ENCODE data around the gene GNAQ. TPM values are rescaled to one million over a fixed set of nuclear protein-coding genes. Genes with fewer than 3 reads are reported as not detected.
"Not testable (repeated sequence)": the region's sequence is repeated elsewhere in the genome, so short reads cannot be mapped to it uniquely, and the experiment has no call there.

Gene GNAQ
- total and polyA plus RNA-seq, 2 of the 13 experiments (the other 11 are each of a cell fraction or from before 2014, with no cell fraction given) = 16.5 to 17.7 TPM

DNA sequence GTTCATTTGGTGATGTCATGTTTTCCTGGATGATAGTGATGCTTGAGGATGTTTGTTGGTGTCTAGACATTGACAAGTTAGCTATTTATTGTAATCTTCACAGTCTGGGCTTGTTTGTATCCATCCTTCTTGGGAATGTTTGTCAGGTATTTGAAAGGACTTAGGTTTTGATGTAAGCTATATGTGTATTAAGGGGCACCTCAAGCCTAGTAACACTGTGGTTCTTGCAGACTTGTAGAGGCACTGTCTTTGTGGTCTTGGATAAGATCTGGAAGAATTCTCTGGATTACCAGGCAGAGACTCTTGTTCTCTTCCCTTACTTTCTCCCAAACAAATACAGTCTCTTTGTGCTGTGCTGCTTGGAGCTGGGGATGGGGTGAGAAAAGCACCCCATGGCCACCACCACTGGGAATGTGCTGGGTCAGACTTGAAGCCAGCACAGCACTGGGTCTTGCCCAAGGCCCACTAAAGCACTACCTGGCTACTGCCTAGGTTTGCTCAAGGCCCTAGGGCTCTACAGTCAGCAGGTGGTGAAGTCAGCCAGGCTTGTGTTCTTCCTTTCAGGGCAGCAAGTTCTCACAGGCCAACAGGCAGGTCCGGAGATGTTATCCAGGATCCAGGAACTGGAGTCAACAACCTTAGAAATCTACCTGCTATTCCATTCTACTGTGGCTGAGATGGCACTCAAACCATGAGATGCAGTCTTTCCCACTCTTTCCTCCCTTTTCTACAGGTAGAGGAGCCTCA is 334.2 kb downstream of the GNAQ start:
- Histone ChIP-seq H3K4me2 (ENCODE audit: low read depth, low read length) (no peak overlapping the region), H3K27me3 (ENCODE audit: control insufficient read depth in 1 of 2, insufficient read depth in 2 of 2, low read length in 2 of 2) (no peaks in the 10 kb centered on the region), H3K9ac (ENCODE audit: insufficient read depth, low read depth, low read length) (no peak overlapping the region), H2AFZ (ENCODE audit: low read length) (no peak overlapping the region), H3K36me3 (replicated peaks in 1 of 2; ENCODE audit: control insufficient read depth in 1 of 2, insufficient read depth in 2 of 2, low read length in 2 of 2) (no peaks in the 10 kb centered on the region), H3K4me3 (replicated peaks in 1 of 3; ENCODE audit: insufficient read depth in 1 of 3, low read depth in 2 of 3, low read length in 3 of 3) (no peak overlapping the region), H3K27ac (ENCODE audit: extremely low read length, insufficient read depth, low read length) (no peak overlapping the region), H3K79me2 (ENCODE audit: insufficient read depth, low read length) (no peaks in the 10 kb centered on the region), H4K20me1 (ENCODE audit: insufficient read depth, low read length) (no peaks in the 10 kb centered on the region), H3K4me1 (ENCODE audit: insufficient read depth, low read length) (no peaks in the 10 kb centered on the region), H3K9me3 (ENCODE audit: low read length) (no peaks in the 10 kb centered on the region)
- in situ Hi-C loops (cut with HindIII; ENCODE audit: extremely low pct_ligation_motif_present, low pct_unique_long_range_greater_than_20kb) (no loop called here), intact Hi-C loops (cut with micrococcal nuclease; ENCODE audit: unreplicated experiment) (no loop called here)
- CTCF ChIA-PET (ENCODE audit: low intra/inter-chr PET ratio, low total read pairs) = no interaction called here
- WGBS (ENCODE audit: low lambda C conversion rate) = no CpG with 5 or more reads among the region's 1 CpG
- TF ChIP-seq ZNF432 (CRISPR knock-in tag; IDR thresholded peaks at IDR 0.05; ENCODE audit: borderline replicate concordance) (no peak), TARDBP (CRISPR knock-in tag; IDR thresholded peaks at IDR 0.05) (no peak), ATF7 (IDR thresholded peaks at IDR 0.05) (0 out of 2 replicates have a peak, but pooled peaks have one; percentile 48), ATF7 (CRISPR knock-in tag; IDR thresholded peaks at IDR 0.05) (no peak), CREB1 (IDR thresholded peaks at IDR 0.05) (peak; percentile 24; the same call in 1 of the 2 replicates), CREB1 (CRISPR knock-in tag; IDR thresholded peaks at IDR 0.05) (no peak), POLR2A (IDR thresholded peaks at IDR 0.05; ENCODE audit: insufficient read depth in 1 of 2, low read depth in 2 of 2, low read length in 2 of 2) (no peak)
- POLR2A ChIA-PET = no interaction called here
- DNase-seq (ENCODE audit: low spot score) (no peak), FAIRE-seq (no peak), ATAC-seq (no peak)
- BruUV-seq (replicated peaks) = no TSS peak

DNA sequence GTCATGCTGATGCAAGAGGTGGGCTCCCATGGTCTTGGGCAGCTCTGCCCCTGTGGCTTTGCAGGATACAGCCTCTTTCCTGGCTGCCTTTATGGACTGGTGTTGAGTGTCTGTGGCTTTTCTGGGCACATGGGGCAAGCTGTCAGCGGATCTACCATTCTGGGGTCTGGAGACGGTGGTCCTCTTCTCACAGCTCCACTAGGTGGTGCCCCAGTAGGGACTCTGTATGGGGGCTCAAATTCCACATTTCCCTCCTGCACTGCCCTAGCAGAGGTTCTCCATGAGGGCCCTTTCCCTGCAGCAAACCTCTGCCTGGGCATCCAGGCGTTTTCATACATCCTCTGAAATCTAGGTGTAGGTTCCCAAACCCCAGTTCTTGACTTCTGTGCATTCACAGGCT is 340.9 kb downstream of the GNAQ start:
- H3K4me2 ChIP-seq (ENCODE audit: low read depth, low read length); H2AFZ ChIP-seq (ENCODE audit: low read length); H3K36me3 ChIP-seq (replicated peaks in 1 of 2; ENCODE audit: control insufficient read depth in 1 of 2, insufficient read depth in 2 of 2, low read length in 2 of 2); H4K20me1 ChIP-seq (ENCODE audit: insufficient read depth, low read length); H3K79me2 ChIP-seq (ENCODE audit: insufficient read depth, low read length); BruUV-seq (replicated peaks); H3K27ac ChIP-seq (ENCODE audit: extremely low read length, insufficient read depth, low read length); CTCF ChIA-PET (ENCODE audit: low intra/inter-chr PET ratio, low total read pairs); in situ Hi-C loops (cut with HindIII; ENCODE audit: extremely low pct_ligation_motif_present, low pct_unique_long_range_greater_than_20kb); H3K9me3 ChIP-seq (ENCODE audit: low read length); H3K4me3 ChIP-seq (replicated peaks in 1 of 3; ENCODE audit: insufficient read depth in 1 of 3, low read depth in 2 of 3, low read length in 3 of 3); H3K27me3 ChIP-seq (ENCODE audit: control insufficient read depth in 1 of 2, insufficient read depth in 2 of 2, low read length in 2 of 2); intact Hi-C loops (cut with micrococcal nuclease; ENCODE audit: unreplicated experiment); H3K9ac ChIP-seq (ENCODE audit: insufficient read depth, low read depth, low read length); DNase-seq (ENCODE audit: low spot score); POLR2A ChIA-PET; FAIRE-seq; ATAC-seq; H3K4me1 ChIP-seq (ENCODE audit: insufficient read depth, low read length): not testable (repeated sequence)
- WGBS (ENCODE audit: low lambda C conversion rate) = 33% methylated on average over 2 of the region's 3 CpGs
- TF ChIP-seq, protein P1, sequence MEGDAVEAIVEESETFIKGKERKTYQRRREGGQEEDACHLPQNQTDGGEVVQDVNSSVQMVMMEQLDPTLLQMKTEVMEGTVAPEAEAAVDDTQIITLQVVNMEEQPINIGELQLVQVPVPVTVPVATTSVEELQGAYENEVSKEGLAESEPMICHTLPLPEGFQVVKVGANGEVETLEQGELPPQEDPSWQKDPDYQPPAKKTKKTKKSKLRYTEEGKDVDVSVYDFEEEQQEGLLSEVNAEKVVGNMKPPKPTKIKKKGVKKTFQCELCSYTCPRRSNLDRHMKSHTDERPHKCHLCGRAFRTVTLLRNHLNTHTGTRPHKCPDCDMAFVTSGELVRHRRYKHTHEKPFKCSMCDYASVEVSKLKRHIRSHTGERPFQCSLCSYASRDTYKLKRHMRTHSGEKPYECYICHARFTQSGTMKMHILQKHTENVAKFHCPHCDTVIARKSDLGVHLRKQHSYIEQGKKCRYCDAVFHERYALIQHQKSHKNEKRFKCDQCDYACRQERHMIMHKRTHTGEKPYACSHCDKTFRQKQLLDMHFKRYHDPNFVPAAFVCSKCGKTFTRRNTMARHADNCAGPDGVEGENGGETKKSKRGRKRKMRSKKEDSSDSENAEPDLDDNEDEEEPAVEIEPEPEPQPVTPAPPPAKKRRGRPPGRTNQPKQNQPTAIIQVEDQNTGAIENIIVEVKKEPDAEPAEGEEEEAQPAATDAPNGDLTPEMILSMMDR (CRISPR knock-in tag; IDR thresholded peaks at IDR 0.05) = 0 out of 2 replicates have a peak, but pooled peaks have one; percentile 14

DNA sequence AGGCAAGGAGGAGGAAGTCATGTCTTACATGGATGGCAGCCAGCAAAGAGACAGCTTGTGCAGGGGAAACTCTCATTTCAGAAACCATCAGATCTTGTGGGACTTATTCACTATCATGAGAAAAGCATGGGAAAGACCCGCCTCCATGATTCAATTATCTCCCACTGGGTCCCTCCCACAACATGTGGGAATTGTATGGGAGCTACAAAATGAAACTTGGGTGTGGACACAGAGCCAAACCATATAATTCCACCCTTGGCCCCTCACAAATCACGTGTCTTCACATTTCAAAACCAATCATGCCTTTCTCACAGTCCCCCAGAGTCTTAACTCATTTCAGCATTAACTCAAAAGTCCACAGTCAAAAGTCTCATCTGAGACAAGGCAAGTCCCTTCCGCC is 341.5 kb downstream of the GNAQ start:
- H3K36me3 ChIP-seq (replicated peaks in 1 of 2; ENCODE audit: control insufficient read depth in 1 of 2, insufficient read depth in 2 of 2, low read length in 2 of 2); H3K4me1 ChIP-seq (ENCODE audit: insufficient read depth, low read length); H3K79me2 ChIP-seq (ENCODE audit: insufficient read depth, low read length); FAIRE-seq; H3K9me3 ChIP-seq (ENCODE audit: low read length); H3K9ac ChIP-seq (ENCODE audit: insufficient read depth, low read depth, low read length); H3K27me3 ChIP-seq (ENCODE audit: control insufficient read depth in 1 of 2, insufficient read depth in 2 of 2, low read length in 2 of 2); H3K4me2 ChIP-seq (ENCODE audit: low read depth, low read length); intact Hi-C loops (cut with micrococcal nuclease; ENCODE audit: unreplicated experiment); H3K27ac ChIP-seq (ENCODE audit: extremely low read length, insufficient read depth, low read length); H4K20me1 ChIP-seq (ENCODE audit: insufficient read depth, low read length); in situ Hi-C loops (cut with HindIII; ENCODE audit: extremely low pct_ligation_motif_present, low pct_unique_long_range_greater_than_20kb); H3K4me3 ChIP-seq (replicated peaks in 1 of 3; ENCODE audit: insufficient read depth in 1 of 3, low read depth in 2 of 3, low read length in 3 of 3); DNase-seq (ENCODE audit: low spot score); POLR2A ChIA-PET; ATAC-seq; H2AFZ ChIP-seq (ENCODE audit: low read length); CTCF ChIA-PET (ENCODE audit: low intra/inter-chr PET ratio, low total read pairs); BruUV-seq (replicated peaks): not testable (repeated sequence)
- 26% methylated on average over 3 of the region's 3 CpGs for WGBS (ENCODE audit: low lambda C conversion rate)

All from HepG2 (cell line).